SHP77 treated with DMSO at 0.1 percent for 48 hours (cell line): Measurements from ENCODE around the gene NEURL1.

Experiments used
- DNase-seq: peaks from one replicate; lab custom pipeline; 2025; lab: John Stamatoyannopoulos, UW

The NEURL1 gene

GRCh38 chr10:103564116-103564501 lies 70.6 kb downstream of the NEURL1 start:
- no peak for DNase-seq

- DNase-seq: no peak
Measured at GRCh38 chr10:103564776-103565520, 71.4 kb downstream of the NEURL1 start.

GRCh38 chr10:103566536-103566935 lies 73.0 kb downstream of the NEURL1 start:
- DNase-seq: no peak

- no peak for DNase-seq
Measured at GRCh38 chr10:103568505-103568904, 75.0 kb downstream of the NEURL1 start.

GRCh38 chr10:103569896-103570295 lies 76.4 kb downstream of the NEURL1 start:
- no peak for DNase-seq

- DNase-seq: no peak
Measured at GRCh38 chr10:103570844-103571655, 77.5 kb downstream of the NEURL1 start.

- DNase-seq: no peak
Measured at GRCh38 chr10:103571656-103571975, 78.1 kb downstream of the NEURL1 start.

- no peak for DNase-seq
Measured at GRCh38 chr10:103572347-103573204, 79.1 kb downstream of the NEURL1 start.

GRCh38 chr10:103573205-103573487 lies 79.6 kb downstream of the NEURL1 start:
- no peak for DNase-seq

- no peak for DNase-seq
Measured at GRCh38 chr10:103574097-103575061, 80.9 kb downstream of the NEURL1 start.

GRCh38 chr10:103575416-103576075 lies 82.0 kb downstream of the NEURL1 start:
- no peak for DNase-seq

GRCh38 chr10:103576076-103576471 lies 82.6 kb downstream of the NEURL1 start:
- no peak for DNase-seq

GRCh38 chr10:103576862-103577261 lies 83.4 kb downstream of the NEURL1 start:
- peak; percentile 66 for DNase-seq

GRCh38 chr10:103578782-103579382 lies 85.4 kb downstream of the NEURL1 start:
- DNase-seq: peak; percentile 34

GRCh38 chr10:103580011-103580410 lies 86.5 kb downstream of the NEURL1 start:
- no peak for DNase-seq

GRCh38 chr10:103580430-103580829 lies 86.9 kb downstream of the NEURL1 start:
- no peak for DNase-seq

GRCh38 chr10:103581499-103581898 lies 88.0 kb downstream of the NEURL1 start:
- no peak for DNase-seq

GRCh38 chr10:103582331-103583123 lies 89.0 kb downstream of the NEURL1 start:
- no peak for DNase-seq

GRCh38 chr10:103583871-103584215 lies 90.3 kb downstream of the NEURL1 start:
- DNase-seq: no peak
